ENCODE data around the gene MOV10.

MOV10 gene

DNA sequence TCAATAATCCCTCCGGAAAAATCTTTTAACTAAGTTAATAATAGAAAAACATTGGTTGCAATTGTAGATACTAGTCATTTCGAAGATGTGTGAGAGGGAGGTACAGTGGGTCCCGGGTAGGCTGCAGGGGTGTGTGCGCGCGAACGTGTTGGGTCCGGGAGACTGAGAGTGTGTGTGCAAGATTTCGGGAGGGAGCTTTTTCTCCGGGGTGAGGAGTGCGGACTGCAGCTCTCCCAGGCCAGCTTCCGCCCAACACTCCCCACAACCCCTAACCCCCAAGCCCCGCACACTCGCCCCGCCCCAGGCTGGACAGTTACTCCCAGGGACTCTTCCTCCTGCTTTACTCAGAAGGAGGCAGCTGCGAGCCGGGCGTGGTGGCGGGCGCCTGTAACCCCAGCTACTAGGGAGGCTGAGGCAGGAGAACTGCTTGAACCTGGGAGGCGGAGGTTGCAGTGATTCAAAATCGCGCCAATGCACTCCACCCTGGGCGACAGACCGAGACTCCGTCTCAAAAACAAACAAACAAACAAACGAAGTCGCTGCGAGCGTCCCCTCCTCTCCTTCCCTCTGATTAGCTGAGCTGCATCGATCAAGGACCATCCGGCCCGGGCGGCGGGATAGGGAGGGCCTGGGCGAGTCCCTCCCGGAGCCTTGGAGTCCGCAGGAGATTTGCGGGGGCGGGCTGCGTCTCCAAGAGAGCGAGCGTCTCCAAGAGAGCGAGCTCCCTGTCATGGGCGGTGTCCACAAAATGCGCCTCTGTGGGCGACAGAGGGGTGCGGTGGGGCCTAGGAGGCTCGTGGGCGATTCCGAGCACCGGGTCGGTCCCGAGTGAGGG lies 68.9 kb downstream of the MOV10 start:
- no peak for DNase-seq

DNA sequence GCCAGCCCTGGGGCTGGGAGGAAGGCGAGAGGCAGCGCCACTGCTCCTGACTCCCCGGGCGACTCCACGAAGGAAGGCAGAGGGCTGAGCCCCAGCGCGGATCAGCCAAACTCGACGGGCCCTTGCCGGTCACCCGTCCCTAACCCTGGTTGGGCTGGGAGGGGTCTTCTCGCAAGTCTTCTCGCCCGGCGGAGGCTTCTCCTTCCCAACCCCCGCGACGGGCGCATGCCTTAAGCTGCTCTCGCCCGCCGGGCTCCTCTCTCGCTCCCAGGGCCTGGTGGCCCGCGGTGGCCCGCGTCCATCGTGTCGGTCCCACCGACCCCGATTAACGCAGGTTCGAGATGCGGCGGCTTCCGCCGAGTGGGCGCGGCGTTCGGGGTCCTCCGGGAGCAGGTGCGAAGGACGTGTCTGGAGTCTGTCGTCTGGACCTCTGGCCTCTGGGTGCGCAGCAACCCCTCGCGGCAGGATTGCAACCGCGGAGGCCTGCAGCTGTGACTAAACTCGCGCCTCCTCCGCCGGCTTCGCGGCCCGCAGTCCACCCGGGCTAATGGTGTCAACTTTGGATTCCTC lies 69.6 kb downstream of the MOV10 start:
- no peak for DNase-seq

DNA sequence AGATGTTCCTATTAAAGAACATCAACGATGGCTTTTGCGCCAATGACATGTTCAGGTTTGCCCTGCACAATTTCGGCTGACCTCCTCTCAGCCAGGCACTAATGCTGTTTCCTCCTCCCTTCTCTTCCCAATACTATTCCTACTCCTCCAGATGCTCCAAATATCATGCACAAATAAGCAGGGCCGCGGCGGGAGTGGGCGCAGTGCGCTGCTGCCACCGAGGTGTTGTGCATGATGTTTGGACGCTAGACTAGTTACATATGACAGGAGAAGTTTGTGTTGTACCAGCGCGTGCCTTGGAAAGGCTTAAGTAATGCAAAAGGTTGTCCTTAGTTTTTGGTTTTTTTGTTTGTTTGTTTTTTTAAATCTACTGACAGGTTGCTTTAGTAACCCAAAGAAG lies 73.9 kb downstream of the MOV10 start:
- DNase-seq = no peak

Data from activated naive CD4-positive, alpha-beta T cell treated with anti-CD3 and anti-CD28 coated beads, Interleukin-2, amount 50 U/mL, for 16 hours (primary cell).